Smooth muscle cell (in vitro differentiated cells): ENCODE measurements around the gene CCL14. TPM values are rescaled to one million over a fixed set of nuclear protein-coding genes. Genes with fewer than 3 reads are reported as not detected.

Experiments used
- DNase-seq: peaks from one replicate; lab custom pipeline; 2025; ENCODE audit not compliant: unreplicated experiment; lab: John Stamatoyannopoulos, UW
- H2AFZ ChIP-seq: fragments of 200-600 bp; sonication (generic); 2 replicates; pipeline ENCODE4 v1.6.0; 2016; ENCODE audit warnings: antibody characterized with exemption, low read depth, mild to moderate bottlenecking
- H3F3A ChIP-seq: fragments of 200-600 bp; sonication (generic); 2 replicates; pipeline ENCODE4 v1.6.0; 2017; ENCODE audit warnings: antibody characterized with exemption, low read depth
- H3K27ac ChIP-seq: fragments of 200-600 bp; sonication (generic); 2 replicates; pipeline ENCODE4 v1.5.1; 2016; ENCODE audit warnings: low read depth, mild to moderate bottlenecking
- H3K27me3 ChIP-seq: fragments of 200-600 bp; sonication (generic); 2 replicates; pipeline ENCODE4 v1.6.1; 2016; ENCODE audit warnings: low read depth, mild to moderate bottlenecking
- H3K36me3 ChIP-seq: fragments of 200-600 bp; sonication (generic); 2 replicates; pipeline ENCODE4 v1.5.1; 2016; ENCODE audit warnings: low read depth
- H3K4me1 ChIP-seq: fragments of 200-600 bp; sonication (generic); 2 replicates; pipeline ENCODE4 v1.5.1; 2016; ENCODE audit warnings: low read depth
- H3K4me2 ChIP-seq: fragments of 200-600 bp; sonication (generic); 2 replicates; pipeline ENCODE4 v1.6.0; 2016; ENCODE audit warnings: mild to moderate bottlenecking
- H3K4me3 ChIP-seq: fragments of 200-600 bp; sonication (generic); 2 replicates; pipeline ENCODE4 v1.5.1; 2016; ENCODE audit warnings: mild to moderate bottlenecking
- H3K79me2 ChIP-seq: fragments of 200-600 bp; sonication (generic); 2 replicates; pipeline ENCODE4 v1.6.0; 2016; ENCODE audit warnings: low read depth, mild to moderate bottlenecking
- H3K9ac ChIP-seq: fragments of 200-600 bp; sonication (generic); 2 replicates; pipeline ENCODE4 v1.6.0; 2016; ENCODE audit warnings: low read depth
- H3K9me3 ChIP-seq: fragments of 200-600 bp; sonication (generic); replicated peaks from 2 replicates; pipeline ENCODE4 v1.5.1; 2016; ENCODE audit warnings: low read depth
- H4K20me1 ChIP-seq: fragments of 200-600 bp; sonication (generic); 2 replicates; pipeline ENCODE4 v1.6.0; 2016; ENCODE audit warnings: low read depth
- CTCF ChIP-seq: fragments of 200-600 bp; sonication (generic); IDR thresholded peaks from 2 replicates; pipeline ENCODE4 v1.5.1; 2017; ENCODE audit warnings: borderline replicate concordance, mild to moderate bottlenecking, antibody characterized with exemption; ENCODE audit not compliant: insufficient read depth, poor library complexity, severe bottlenecking
- WGBS: methylation state at CpG from one replicate; pipeline ENCODE4 v1.1.7; 2016; ENCODE audit warnings: low lambda C conversion rate; 5-methylcytosine and 5-hydroxymethylcytosine counted together
- polyA plus RNA-seq: library from polyadenylated mRNA; unstranded; fragments of >200 nt; fragmentation: Nextera tagmentation; extraction: Ambion mirVana; gene quantifications from 2 replicates; pipeline ENCODE4 v1.2.1, GENCODE V29; 2016
- total RNA-seq: library from RNA; depleted of rRNA; stranded (reverse); fragments of >200 nt; gene quantifications from 2 replicates; pipeline ENCODE4 v1.2.3, GENCODE V29; 2014

The CCL14 gene
- total and polyA plus RNA-seq, 2 experiments from 2014 or later = not detected

- Histone ChIP-seq H3K4me3 (peak overlapping the region; percentile 25), H3K4me1 (no peaks in the 10 kb centered on the region), H3K27ac (no peak overlapping the region), H3K79me2 (no peaks in the 10 kb centered on the region), H3K27me3 (peaks cover 13% of the 10 kb centered on the region), H2AFZ (no peak overlapping the region), H3F3A (no peaks in the 10 kb centered on the region), H3K4me2 (no peak overlapping the region), H3K9ac (no peak overlapping the region), H3K36me3 (no peaks in the 10 kb centered on the region), H4K20me1 (no peaks in the 10 kb centered on the region), H3K9me3 (no peaks in the 10 kb centered on the region)
- no peak for DNase-seq
- no peak for TF ChIP-seq CTCF
- WGBS = 93% methylated on average over 6 of the region's 6 CpGs
Measured at GRCh38 chr17:36001862-36002603, 15.5 kb upstream of the CCL14 start.

GRCh38 chr17:36001110-36001771 is 14.7 kb upstream of the CCL14 start, which contains the start of gene CCL15:
TSS of gene CCL15 (minus strand) at chr17:36001553. CDS start at chr17:36001492, 61 bp downstream.
- Histone ChIP-seq H3K27me3 (peaks cover 13% of the 10 kb centered on the region), H3K9me3 (no peaks in the 10 kb centered on the region), H3K4me2 (no peak within 1 kb of the TSS), H3K36me3 (no peaks in the 10 kb centered on the region), H3K4me1 (no peaks in the 10 kb centered on the region), H2AFZ (no peak within 1 kb of the TSS), H4K20me1 (no peaks in the 10 kb centered on the region), H3K4me3 (peak within 1 kb of the TSS; percentile 25), H3K9ac (no peak within 1 kb of the TSS), H3K27ac (no peak within 1 kb of the TSS), H3F3A (no peaks in the 10 kb centered on the region), H3K79me2 (no peaks in the 10 kb centered on the region)
- DNase-seq = no peak
- WGBS = 85% methylated on average over 6 of the region's 6 CpGs
- no peak for TF ChIP-seq CTCF

- Histone ChIP-seq H2AFZ (no peak overlapping the region), H3K4me2 (no peak overlapping the region), H3K4me3 (peak overlapping the region; percentile 25), H3K27me3 (peaks cover 13% of the 10 kb centered on the region), H3K9me3 (no peaks in the 10 kb centered on the region), H3K79me2 (no peaks in the 10 kb centered on the region), H3K9ac (no peak overlapping the region), H3K27ac (no peak overlapping the region), H4K20me1 (no peaks in the 10 kb centered on the region), H3F3A (no peaks in the 10 kb centered on the region), H3K36me3 (no peaks in the 10 kb centered on the region), H3K4me1 (no peaks in the 10 kb centered on the region)
- no peak for TF ChIP-seq CTCF
- WGBS = 89% methylated on average over 6 of the region's 6 CpGs
- no peak for DNase-seq
Measured at GRCh38 chr17:36000732-36001109, 14.2 kb upstream of the CCL14 start.
